Measurements from ENCODE around the gene FOXD1.
"Not testable (repeated sequence)": the region's sequence is repeated elsewhere in the genome, so short reads cannot be mapped to it uniquely, and the experiment has no call there.

FOXD1 gene

DNA sequence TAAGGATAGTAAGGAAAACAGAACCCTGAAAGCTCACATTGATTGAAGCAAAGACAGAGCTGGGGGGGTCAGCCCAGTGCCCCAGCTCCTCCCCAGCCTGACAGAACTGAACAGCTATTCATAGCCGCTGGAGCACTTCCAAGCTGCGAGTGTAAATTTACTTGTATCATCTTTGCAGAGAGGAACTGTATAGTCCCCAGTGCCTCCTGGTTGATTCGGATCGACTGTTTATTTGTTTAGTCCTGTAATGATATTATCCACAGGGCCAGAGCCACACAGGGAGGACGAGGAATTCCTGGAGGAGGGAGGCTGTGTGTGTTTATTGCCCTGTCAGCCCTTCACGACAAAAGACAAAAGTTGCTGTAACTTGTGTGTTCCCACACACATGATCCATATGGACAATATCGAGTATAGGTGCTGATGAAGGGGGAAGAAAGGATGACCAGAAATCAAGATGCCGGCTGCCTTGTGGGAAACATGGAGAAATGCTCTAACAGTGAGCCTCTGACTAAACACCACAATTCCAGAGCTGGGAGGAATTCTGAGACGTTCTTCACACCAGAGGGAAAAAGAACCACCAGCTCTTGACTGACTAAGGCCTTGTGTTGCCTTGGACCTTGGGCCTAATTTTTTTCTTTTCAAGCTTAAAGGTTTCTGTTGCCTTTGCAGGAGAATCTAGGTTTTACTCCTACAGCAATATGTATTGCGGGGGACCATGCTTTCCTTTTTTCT, 31.1 kb downstream of the FOXD1 start:
- DNase-seq (ENCODE audit: low read depth in 1 of 2, low spot score in 1 of 2) = no peak

DNA sequence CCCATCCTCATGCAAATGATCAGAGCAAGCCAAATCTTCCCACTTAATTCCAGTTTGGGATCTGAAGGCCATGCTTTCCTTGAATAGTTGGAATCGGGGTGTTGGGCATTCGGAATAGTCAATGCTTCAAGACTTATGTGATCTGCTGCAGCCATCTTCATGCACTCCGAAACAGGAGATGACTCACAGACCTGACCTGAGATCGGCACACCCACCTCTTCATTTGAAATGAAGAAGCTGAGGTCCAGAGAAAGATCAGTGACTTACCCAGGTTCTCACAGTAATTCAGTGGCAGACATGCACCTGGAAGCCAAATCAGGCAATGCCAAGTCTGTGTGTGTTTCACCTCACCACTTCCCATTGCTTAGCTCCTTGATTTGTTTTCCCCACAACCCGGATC, 33.0 kb downstream of the FOXD1 start:
- DNase-seq (ENCODE audit: low read depth in 1 of 2, low spot score in 1 of 2) = no peak

DNA sequence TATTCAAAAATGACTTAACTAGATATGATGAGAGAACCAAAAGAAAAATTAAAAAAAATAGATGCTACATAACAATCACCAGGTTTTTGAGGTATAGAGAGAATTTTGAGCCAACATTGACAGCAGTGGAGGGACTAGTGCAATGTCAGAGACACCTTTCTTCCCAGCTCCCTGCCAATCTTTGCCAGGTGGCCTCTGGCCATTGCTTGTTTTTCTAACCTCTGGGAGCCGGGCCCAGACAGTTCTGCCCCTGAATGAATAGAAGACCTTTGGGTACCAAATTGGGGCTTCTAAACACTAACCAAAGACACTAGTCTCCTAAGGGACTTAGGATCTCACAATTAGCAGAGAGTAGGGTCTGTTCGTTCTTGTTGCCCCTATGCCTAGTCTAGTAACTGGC, 33.4 kb downstream of the FOXD1 start:
- no peak for DNase-seq (ENCODE audit: low read depth in 1 of 2, low spot score in 1 of 2)

DNA sequence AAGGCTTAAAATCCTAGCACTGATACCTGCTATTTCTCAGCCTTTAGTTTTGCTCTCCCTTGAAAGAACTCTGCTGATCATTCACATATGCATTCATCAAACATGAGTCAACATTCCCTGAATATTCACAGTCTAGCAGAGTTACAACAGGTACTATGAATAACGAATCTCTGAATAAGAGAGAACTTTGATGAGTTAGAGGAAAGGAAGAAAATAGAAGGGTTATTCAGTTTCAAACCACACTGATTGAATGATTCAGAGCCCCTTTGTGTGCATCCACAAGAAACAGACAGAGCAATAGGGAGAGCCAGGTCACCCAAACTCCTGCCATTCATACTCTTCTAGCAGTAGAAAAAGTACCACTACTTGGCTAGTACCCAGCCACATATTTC, 36.0 kb downstream of the FOXD1 start:
- DNase-seq (ENCODE audit: low read depth in 1 of 2, low spot score in 1 of 2) = no peak

DNA sequence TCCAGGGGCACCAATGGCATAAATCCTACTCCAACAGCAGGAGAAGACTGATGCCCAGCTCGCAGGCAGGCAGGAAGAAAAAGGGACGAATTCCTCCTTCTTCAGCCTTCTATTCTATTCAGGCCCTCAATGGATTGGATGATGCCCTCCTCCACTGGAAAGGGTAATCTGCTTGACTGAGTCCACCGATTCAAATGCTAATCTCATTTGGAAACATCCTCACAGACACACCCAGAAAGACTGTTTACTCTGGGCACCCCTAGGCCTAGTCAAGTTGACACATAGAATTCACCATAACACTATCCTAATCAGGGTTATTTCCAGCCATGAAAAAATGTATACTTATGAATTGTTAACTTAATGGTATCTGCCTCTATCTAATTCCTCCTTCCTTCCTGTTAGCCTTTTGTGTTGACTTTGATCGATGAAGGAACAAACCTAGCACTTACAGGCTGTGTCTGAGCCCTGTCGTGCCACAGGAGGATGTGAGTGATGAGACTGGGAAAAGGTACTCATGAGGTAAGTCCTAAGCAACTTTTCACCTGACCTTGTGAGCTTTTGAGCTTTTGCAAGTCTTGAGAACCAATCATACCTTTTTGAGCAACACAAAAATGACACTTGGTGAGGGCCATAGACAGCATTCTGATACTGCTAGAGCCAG, 36.5 kb downstream of the FOXD1 start:
- DNase-seq (ENCODE audit: low read depth in 1 of 2, low spot score in 1 of 2) = no peak

GRCh38 chr5:73409927-73410326, 38.6 kb downstream of the FOXD1 start:
- not testable (repeated sequence) for DNase-seq (ENCODE audit: low read depth in 1 of 2, low spot score in 1 of 2)

DNA sequence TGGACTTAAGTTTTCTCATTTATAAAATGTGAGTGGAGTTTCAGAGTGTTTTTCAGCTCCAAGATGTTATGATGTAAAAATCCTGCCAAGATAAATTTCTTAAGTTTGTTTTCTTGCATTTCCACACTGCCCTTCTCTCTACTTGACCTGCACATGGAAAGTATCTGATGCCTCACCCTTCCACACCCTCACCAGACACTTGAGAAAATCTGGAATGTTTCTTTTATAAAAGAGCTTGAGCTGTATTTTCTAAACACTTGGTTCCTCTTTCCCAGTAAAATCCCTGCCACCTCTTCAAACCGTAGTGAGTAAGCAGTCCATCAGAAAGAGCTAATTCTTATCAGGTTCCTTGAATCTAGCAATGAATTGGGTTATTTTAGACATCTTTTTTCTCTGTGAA, 42.9 kb downstream of the FOXD1 start:
- no peak for DNase-seq (ENCODE audit: low read depth in 1 of 2, low spot score in 1 of 2)

- DNase-seq (ENCODE audit: low read depth in 1 of 2, low spot score in 1 of 2) = no peak
Observed at GRCh38 chr5:73399775-73400174, 48.8 kb downstream of the FOXD1 start.
